GM12874 (cell line): ENCODE measurements around the gene UGGT2.

Source experiments
- CTCF ChIP-seq: IDR thresholded peaks from 2 replicates; pipeline ENCODE4 v1.5.1; 2011; ENCODE audit warnings: low read depth, mild to moderate bottlenecking, control low read depth, low read length, moderate library complexity; ENCODE audit not compliant: insufficient read depth

UGGT2 gene

GRCh38 chr13:95800436-95800835 is 252.8 kb downstream of the UGGT2 start:
- no peak for TF ChIP-seq CTCF

- TF ChIP-seq CTCF: no peak
Observed at GRCh38 chr13:95797016-95797415, 256.2 kb downstream of the UGGT2 start.

- TF ChIP-seq CTCF: no peak
Observed at GRCh38 chr13:95793781-95794180, 259.4 kb downstream of the UGGT2 start.

GRCh38 chr13:95793018-95793555 is 260.1 kb downstream of the UGGT2 start:
- no peak for TF ChIP-seq CTCF

GRCh38 chr13:95791084-95791722 is 262.0 kb downstream of the UGGT2 start:
- TF ChIP-seq CTCF: no peak

GRCh38 chr13:95788100-95788463 is 265.1 kb downstream of the UGGT2 start:
- no peak for TF ChIP-seq CTCF

GRCh38 chr13:95787356-95788099 is 265.7 kb downstream of the UGGT2 start:
- TF ChIP-seq CTCF: no peak
